ENCODE data around the gene ACOX3. TPM values are rescaled to one million over a fixed set of nuclear protein-coding genes. Genes with fewer than 3 reads are reported as not detected.
"Not testable (repeated sequence)": the region's sequence is repeated elsewhere in the genome, so short reads cannot be mapped to it uniquely, and the experiment has no call there.

The ACOX3 gene
- total RNA-seq, 1 donor from 2014 or later: 21.6 TPM

DNA sequence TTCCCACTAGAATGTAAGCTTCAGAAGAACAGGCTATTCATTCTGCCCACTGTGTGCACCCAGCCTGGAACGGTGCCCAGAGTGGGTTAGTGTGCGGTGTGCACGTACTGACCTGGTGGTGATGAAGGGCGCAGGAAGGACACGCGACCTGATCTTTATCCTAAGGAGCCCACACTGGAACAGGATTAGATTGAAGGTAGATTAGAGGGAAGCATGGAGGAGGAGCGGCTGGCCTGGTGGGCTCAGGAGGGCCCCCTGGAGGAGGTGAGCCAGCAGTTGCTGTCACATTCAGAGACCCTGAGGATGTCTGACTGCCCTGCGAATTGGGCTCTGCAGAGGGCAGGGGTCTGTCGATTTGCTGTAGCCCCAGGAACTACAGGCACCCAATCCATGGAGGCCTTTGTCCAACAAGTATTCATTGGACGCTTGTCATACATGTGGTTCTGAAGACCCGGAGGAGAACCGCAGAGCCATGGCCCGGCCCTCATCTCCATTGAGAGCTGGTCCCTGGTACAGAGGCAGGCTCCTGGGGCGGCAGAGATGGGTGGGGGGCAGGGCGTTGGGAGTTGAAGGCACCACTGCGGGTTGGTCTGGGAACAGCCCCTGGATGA lies 97.8 kb downstream of the ACOX3 start:
- Histone ChIP-seq H3K9me3 (no peaks in the 10 kb centered on the region), H3K36me3 (no peaks in the 10 kb centered on the region), H3K27me3 (no peaks in the 10 kb centered on the region), H3K4me1 (no peaks in the 10 kb centered on the region), H3K4me3 (no peak overlapping the region), H3K27ac (no peak overlapping the region)
- TF ChIP-seq, protein P1, sequence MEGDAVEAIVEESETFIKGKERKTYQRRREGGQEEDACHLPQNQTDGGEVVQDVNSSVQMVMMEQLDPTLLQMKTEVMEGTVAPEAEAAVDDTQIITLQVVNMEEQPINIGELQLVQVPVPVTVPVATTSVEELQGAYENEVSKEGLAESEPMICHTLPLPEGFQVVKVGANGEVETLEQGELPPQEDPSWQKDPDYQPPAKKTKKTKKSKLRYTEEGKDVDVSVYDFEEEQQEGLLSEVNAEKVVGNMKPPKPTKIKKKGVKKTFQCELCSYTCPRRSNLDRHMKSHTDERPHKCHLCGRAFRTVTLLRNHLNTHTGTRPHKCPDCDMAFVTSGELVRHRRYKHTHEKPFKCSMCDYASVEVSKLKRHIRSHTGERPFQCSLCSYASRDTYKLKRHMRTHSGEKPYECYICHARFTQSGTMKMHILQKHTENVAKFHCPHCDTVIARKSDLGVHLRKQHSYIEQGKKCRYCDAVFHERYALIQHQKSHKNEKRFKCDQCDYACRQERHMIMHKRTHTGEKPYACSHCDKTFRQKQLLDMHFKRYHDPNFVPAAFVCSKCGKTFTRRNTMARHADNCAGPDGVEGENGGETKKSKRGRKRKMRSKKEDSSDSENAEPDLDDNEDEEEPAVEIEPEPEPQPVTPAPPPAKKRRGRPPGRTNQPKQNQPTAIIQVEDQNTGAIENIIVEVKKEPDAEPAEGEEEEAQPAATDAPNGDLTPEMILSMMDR (IDR thresholded peaks at IDR 0.05): no peak
- no peak for ATAC-seq
- no peak for DNase-seq
- intact Hi-C loops (cut with DNase I): no loop called here

- intact Hi-C loops (cut with DNase I): no loop called here
- DNase-seq: no peak
These were observed 98.8 kb downstream of the ACOX3 start for GRCh38 chr4:8341691-8342090.

GRCh38 chr4:8341281-8341680 lies 99.2 kb downstream of the ACOX3 start:
- H3K4me3 ChIP-seq; DNase-seq; H3K27me3 ChIP-seq; ATAC-seq; intact Hi-C loops (cut with DNase I); H3K9me3 ChIP-seq; H3K36me3 ChIP-seq; H3K4me1 ChIP-seq: not testable (repeated sequence)
- peak overlapping the region; percentile 63 for H3K27ac ChIP-seq

More at GRCh38 chr4:8341691-8342090, 98.8 kb downstream of the ACOX3 start:
- Histone ChIP-seq H3K27ac (peak overlapping the region; percentile 63), H3K27me3 (no peaks in the 10 kb centered on the region), H3K9me3 (no peaks in the 10 kb centered on the region), H3K4me3 (no peak overlapping the region), H3K36me3 (no peaks in the 10 kb centered on the region), H3K4me1 (no peaks in the 10 kb centered on the region)
- no peak for ATAC-seq
- TF ChIP-seq, protein P1 (IDR thresholded peaks at IDR 0.05): no peak

- intact Hi-C loops (cut with DNase I): no loop called here
- no peak for DNase-seq
- no peaks in the 10 kb centered on the region for H3K27me3 ChIP-seq
- TF ChIP-seq, protein P1 (IDR thresholded peaks at IDR 0.05): no peak
- no peak overlapping the region for H3K4me3 ChIP-seq
- H3K9me3 ChIP-seq: no peaks in the 10 kb centered on the region
- ATAC-seq: peak; percentile 63
- no peaks in the 10 kb centered on the region for H3K4me1 ChIP-seq
- H3K27ac ChIP-seq: peak overlapping the region; percentile 55
- H3K36me3 ChIP-seq: no peaks in the 10 kb centered on the region
These were observed 99.7 kb downstream of the ACOX3 start for GRCh38 chr4:8340781-8341241.

DNA sequence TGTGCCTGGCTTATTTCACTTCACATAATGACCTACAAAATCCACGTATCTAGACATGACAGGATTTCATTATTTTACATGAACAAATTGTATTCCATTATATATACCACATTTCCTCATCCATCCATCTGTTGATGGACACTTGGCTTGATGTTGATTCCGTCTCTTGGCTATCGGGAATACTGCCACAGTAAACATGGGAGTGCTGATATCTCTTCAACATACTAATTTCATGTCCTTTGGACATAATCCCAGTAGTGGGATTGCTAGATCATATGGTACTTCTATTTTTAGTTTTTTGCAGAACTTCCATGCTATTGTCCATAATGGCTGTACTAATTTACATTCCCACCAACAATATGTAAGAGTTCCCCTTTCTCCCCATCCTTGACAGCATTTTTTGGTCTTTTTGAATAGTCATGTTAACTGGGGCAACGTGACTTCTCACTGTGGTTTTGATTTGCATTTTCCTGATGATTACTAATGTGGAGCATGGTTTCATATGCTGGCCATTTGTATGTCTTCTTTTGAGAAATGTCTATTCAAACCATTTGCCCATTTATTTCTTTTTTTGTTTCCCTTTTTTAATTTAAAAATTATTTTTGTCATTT lies 102.1 kb downstream of the ACOX3 start:
- TF ChIP-seq, protein P1 (IDR thresholded peaks at IDR 0.05): no peak
- Histone ChIP-seq H3K36me3 (no peaks in the 10 kb centered on the region), H3K4me1 (no peaks in the 10 kb centered on the region), H3K9me3 (no peaks in the 10 kb centered on the region), H3K27me3 (no peaks in the 10 kb centered on the region), H3K27ac (no peak overlapping the region), H3K4me3 (no peak overlapping the region)
- intact Hi-C loops (cut with DNase I): no loop called here
- no peak for DNase-seq
- no peak for ATAC-seq

GRCh38 chr4:8336412-8337075 lies 104.0 kb downstream of the ACOX3 start:
- intact Hi-C loops (cut with DNase I): no loop called here

More at GRCh38 chr4:8336412-8337075, 104.0 kb downstream of the ACOX3 start:
- Histone ChIP-seq H3K27ac (no peak overlapping the region), H3K9me3 (no peaks in the 10 kb centered on the region), H3K4me3 (no peak overlapping the region), H3K4me1 (no peaks in the 10 kb centered on the region), H3K27me3 (no peaks in the 10 kb centered on the region), H3K36me3 (no peaks in the 10 kb centered on the region)
- TF ChIP-seq, protein P1 (IDR thresholded peaks at IDR 0.05): no peak
- DNase-seq (no peak), ATAC-seq (no peak)

Data from upper lobe of right lung (tissue), 1 donor.